ENCODE measurements around the gene GOLGA8N.

Gene GOLGA8N

DNA sequence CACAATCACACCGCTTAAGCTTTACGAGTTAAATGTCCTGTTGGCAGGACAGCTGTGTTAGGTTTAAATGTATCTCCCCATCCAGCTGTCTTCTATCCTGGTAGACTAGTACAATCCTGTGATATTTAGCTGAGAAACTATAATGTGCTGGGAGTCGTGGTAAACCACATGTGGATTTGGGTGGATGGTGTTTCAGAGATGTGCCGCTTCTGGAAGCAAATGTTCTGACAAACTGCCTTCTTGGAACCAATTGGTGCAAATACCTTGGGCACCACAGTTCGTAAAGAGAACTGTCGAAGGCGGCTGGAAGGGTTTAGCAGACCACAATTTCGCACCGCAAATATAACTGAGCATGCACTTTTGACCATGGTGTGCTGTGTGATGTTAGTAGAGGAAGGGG is 63.2 kb downstream of the GOLGA8N start:
- TF ChIP-seq OSR1 (CRISPR knock-in tag; IDR thresholded peaks at IDR 0.05) (no peak), CSDC2 (CRISPR knock-in tag; IDR thresholded peaks at IDR 0.05) (no peak), ZC3H10 (CRISPR knock-in tag; IDR thresholded peaks at IDR 0.05) (no peak), ISL1 (CRISPR knock-in tag; IDR thresholded peaks at IDR 0.05) (no peak), SNAI2 (CRISPR knock-in tag; IDR thresholded peaks at IDR 0.05) (no peak), POU6F1 (CRISPR knock-in tag; IDR thresholded peaks at IDR 0.05; ENCODE audit: borderline replicate concordance, low read depth) (no peak), TOX (CRISPR knock-in tag; IDR thresholded peaks at IDR 0.05; ENCODE audit: borderline replicate concordance) (no peak), GLIS3 (CRISPR knock-in tag; IDR thresholded peaks at IDR 0.05) (no peak), ZNF565 (CRISPR knock-in tag; conservative IDR thresholded peaks at IDR 0.05; ENCODE audit: low read depth) (no peak), ESRRG (CRISPR knock-in tag; IDR thresholded peaks at IDR 0.05) (no peak), BACH2 (CRISPR knock-in tag; IDR thresholded peaks at IDR 0.05; ENCODE audit: borderline replicate concordance) (no peak), PPARA (CRISPR knock-in tag; IDR thresholded peaks at IDR 0.05; ENCODE audit: borderline replicate concordance) (no peak), RARB (CRISPR knock-in tag; IDR thresholded peaks at IDR 0.05) (no peak), PATZ1 (CRISPR knock-in tag; IDR thresholded peaks at IDR 0.05; ENCODE audit: borderline replicate concordance) (no peak), ZFP3 (CRISPR knock-in tag; IDR thresholded peaks at IDR 0.05) (no peak), ZNF70 (CRISPR knock-in tag; IDR thresholded peaks at IDR 0.05) (no peak)
- TF ChIP-seq, protein P1, sequence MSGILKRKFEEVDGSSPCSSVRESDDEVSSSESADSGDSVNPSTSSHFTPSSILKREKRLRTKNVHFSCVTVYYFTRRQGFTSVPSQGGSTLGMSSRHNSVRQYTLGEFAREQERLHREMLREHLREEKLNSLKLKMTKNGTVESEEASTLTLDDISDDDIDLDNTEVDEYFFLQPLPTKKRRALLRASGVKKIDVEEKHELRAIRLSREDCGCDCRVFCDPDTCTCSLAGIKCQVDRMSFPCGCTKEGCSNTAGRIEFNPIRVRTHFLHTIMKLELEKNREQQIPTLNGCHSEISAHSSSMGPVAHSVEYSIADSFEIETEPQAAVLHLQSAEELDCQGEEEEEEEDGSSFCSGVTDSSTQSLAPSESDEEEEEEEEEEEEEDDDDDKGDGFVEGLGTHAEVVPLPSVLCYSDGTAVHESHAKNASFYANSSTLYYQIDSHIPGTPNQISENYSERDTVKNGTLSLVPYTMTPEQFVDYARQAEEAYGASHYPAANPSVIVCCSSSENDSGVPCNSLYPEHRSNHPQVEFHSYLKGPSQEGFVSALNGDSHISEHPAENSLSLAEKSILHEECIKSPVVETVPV (CRISPR knock-in tag; IDR thresholded peaks at IDR 0.05) = no peak
- no peak for ATAC-seq
